Mesodermal cell (in vitro differentiated cells): ENCODE measurements around the gene TBC1D4.

Experiments used
- H3K27ac ChIP-seq: 2 replicates; pipeline ENCODE4 v1.7.0; 2013; ENCODE audit warnings: mild to moderate bottlenecking, low read depth, low read length, moderate library complexity; ENCODE audit not compliant: severe bottlenecking
- H3K36me3 ChIP-seq: 2 replicates; pipeline ENCODE4 v1.7.1; 2013; ENCODE audit warnings: mild to moderate bottlenecking, low read length, moderate library complexity; ENCODE audit not compliant: control insufficient read depth, insufficient read depth
- H3K4me1 ChIP-seq: one replicate; pipeline ENCODE4 v1.7.1; 2013; ENCODE audit warnings: mild to moderate bottlenecking, low read length; ENCODE audit not compliant: insufficient read depth, control insufficient read depth, poor library complexity, severe bottlenecking
- H3K4me3 ChIP-seq: 2 replicates; pipeline ENCODE4 v1.7.0; 2013; ENCODE audit warnings: low read length, control low read depth, mild to moderate bottlenecking; ENCODE audit not compliant: insufficient read depth, poor library complexity, severe bottlenecking; ENCODE audit errors: extremely low read depth
- H3K9me3 ChIP-seq: 2 replicates; pipeline ENCODE4 v1.7.1; 2013; ENCODE audit warnings: mild to moderate bottlenecking, low read length, moderate library complexity; ENCODE audit not compliant: control insufficient read depth
- WGBS, 2 experiments: methylation state at CpG; one replicate each; pipeline ENCODE4 v1.1.5; 2013; ENCODE audit warnings: missing lambda C conversion rate in 2 of 2; ENCODE audit not compliant: insufficient coverage in 2 of 2; 5-methylcytosine and 5-hydroxymethylcytosine counted together

The TBC1D4 gene

GRCh38 chr13:75468602-75469001 lies 13.4 kb downstream of the TBC1D4 start:
- Histone ChIP-seq H3K36me3 (no peaks in the 10 kb centered on the region), H3K27ac (no peak overlapping the region), H3K9me3 (peaks cover 18% of the 10 kb centered on the region), H3K4me1 (no peaks in the 10 kb centered on the region), H3K4me3 (no peak overlapping the region)
- 80 to 88% methylated on average over 2 to 4 of the region's 5 CpGs for WGBS, 2 experiments

DNA sequence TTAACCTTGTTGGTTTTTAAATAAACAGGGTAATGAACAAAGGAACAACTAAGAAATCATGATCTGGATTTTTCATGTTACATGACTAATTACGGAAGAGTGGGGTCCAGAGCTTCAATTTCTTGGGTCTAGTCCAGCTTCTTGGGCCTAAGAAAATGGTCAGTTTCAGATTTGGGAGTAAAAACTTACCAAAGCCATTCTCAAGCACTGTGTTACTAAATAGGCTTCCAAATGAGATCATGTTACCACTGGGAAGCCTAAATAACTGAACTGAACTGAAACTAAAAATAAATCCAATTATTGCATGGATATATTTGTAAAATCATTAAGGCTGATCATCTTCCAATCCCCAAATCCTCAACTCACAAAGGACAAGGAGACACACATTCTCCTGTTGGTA lies 13.9 kb downstream of the TBC1D4 start:
- Histone ChIP-seq H3K27ac (no peak overlapping the region), H3K4me3 (no peak overlapping the region), H3K4me1 (no peaks in the 10 kb centered on the region), H3K9me3 (peaks cover 18% of the 10 kb centered on the region), H3K36me3 (no peaks in the 10 kb centered on the region)
- 100% methylated on average over 1 of the region's 1 CpG for WGBS, 2 experiments

DNA sequence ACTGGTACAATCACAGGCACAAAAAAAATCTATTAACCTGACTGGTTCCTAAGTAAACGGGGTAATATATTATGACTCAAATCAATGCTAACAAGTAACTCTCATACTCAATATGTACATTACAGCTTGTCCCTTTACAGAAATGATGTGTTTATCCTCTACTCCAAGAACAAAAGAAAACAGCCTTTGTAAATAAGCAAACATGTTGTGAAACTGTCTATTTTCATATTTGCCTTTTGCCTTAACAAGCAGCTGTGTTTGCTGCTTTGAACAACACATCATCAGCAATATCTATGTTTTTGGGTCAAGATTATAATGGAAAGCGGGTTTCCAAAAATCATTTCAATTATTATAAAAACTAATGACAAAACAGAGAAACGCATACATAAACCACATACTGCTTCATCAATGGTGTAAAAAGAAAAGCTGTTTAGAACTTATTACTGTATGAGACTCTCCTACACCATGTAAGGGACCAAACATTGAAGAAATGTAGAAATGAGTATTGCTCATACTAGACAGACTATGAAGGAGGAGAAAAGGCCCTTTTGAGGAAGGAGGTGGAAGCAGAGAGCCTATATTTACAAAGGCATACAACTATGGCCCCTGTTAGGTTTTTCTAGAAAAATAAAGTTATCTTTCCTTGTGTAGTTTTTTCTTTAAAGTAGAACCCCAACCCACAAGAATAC lies 14.8 kb downstream of the TBC1D4 start:
- no peaks in the 10 kb centered on the region for H3K4me1 ChIP-seq
- WGBS, 2 experiments: 86% methylated on average over 1 of the region's 3 CpGs; no CpG with 5 or more reads in 1 of the 2 experiments
- no peak overlapping the region for H3K4me3 ChIP-seq
- peaks cover 18% of the 10 kb centered on the region for H3K9me3 ChIP-seq
- no peak overlapping the region for H3K27ac ChIP-seq
- no peaks in the 10 kb centered on the region for H3K36me3 ChIP-seq

DNA sequence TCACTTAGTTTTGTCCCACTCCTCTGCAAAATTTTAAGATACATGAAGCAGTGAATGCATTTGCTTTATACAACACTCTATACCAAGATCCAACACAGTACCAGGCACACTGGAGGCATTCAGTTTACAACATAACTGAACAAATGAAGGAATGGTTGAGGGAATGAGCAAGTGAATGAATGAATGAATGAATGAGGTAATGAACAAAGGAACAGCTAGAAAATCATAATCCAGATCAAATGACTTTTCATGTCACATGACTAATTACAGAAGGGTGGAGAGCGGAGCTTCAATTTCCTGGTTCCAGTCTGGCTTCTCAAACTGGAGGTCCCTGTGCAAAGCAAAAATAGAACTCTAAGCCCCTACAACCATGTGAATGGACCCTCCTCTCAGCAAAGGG lies 16.7 kb downstream of the TBC1D4 start:
- no peaks in the 10 kb centered on the region for H3K4me1 ChIP-seq
- 100% methylated on average over 1 of the region's 1 CpG for WGBS, 2 experiments
- H3K27ac ChIP-seq: no peak overlapping the region
- no peaks in the 10 kb centered on the region for H3K36me3 ChIP-seq
- H3K9me3 ChIP-seq: peaks cover 18% of the 10 kb centered on the region
- H3K4me3 ChIP-seq: no peak overlapping the region

GRCh38 chr13:75461314-75461713 lies 20.7 kb downstream of the TBC1D4 start:
- Histone ChIP-seq H3K36me3 (no peaks in the 10 kb centered on the region), H3K4me1 (peaks cover 6% of the 10 kb centered on the region), H3K4me3 (no peak overlapping the region), H3K27ac (no peak overlapping the region), H3K9me3 (peaks cover 18% of the 10 kb centered on the region)

- Histone ChIP-seq H3K27ac (no peak overlapping the region), H3K4me3 (no peak overlapping the region), H3K4me1 (peaks cover 6% of the 10 kb centered on the region), H3K9me3 (peaks cover 14% of the 10 kb centered on the region), H3K36me3 (no peaks in the 10 kb centered on the region)
- 96 to 100% methylated on average over 3 to 4 of the region's 5 CpGs for WGBS, 2 experiments
Observed at GRCh38 chr13:75460644-75461043, 21.3 kb downstream of the TBC1D4 start.

GRCh38 chr13:75458696-75459422 lies 23.1 kb downstream of the TBC1D4 start:
- H3K36me3 ChIP-seq: no peaks in the 10 kb centered on the region
- no peaks in the 10 kb centered on the region for H3K9me3 ChIP-seq
- no peak overlapping the region for H3K4me3 ChIP-seq
- WGBS, 2 experiments: 52 to 62% methylated on average over 6 of the region's 6 CpGs
- H3K27ac ChIP-seq: peak overlapping the region; percentile 16
- H3K4me1 ChIP-seq: peaks cover 6% of the 10 kb centered on the region

- no peaks in the 10 kb centered on the region for H3K9me3 ChIP-seq
- H3K27ac ChIP-seq: no peak overlapping the region
- no peaks in the 10 kb centered on the region for H3K36me3 ChIP-seq
- peaks cover 6% of the 10 kb centered on the region for H3K4me1 ChIP-seq
- H3K4me3 ChIP-seq: no peak overlapping the region
Observed at GRCh38 chr13:75455962-75456361, 26.0 kb downstream of the TBC1D4 start.

DNA sequence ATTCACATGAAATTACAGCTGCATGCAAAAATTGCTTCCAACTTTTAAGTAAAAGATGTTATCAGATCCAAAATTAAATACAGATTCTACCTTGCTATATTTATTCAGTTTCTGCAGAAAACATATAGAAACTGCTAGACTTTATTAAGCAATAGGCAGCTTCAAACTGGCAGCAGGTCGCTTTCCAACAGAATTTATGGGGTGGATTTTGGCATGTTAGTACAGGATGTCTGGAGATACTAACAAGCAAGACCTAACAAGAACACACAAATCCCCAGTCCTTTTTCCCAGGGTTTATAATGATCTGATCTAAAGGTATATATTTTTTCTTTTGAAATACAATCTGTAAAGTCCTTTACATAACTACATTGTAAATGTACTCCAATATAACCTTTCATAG lies 27.5 kb downstream of the TBC1D4 start:
- Histone ChIP-seq H3K9me3 (no peaks in the 10 kb centered on the region), H3K4me1 (peaks cover 6% of the 10 kb centered on the region), H3K4me3 (no peak overlapping the region), H3K36me3 (no peaks in the 10 kb centered on the region), H3K27ac (no peak overlapping the region)
- no CpG with 5 or more reads among the region's 1 CpG for WGBS, 2 experiments

DNA sequence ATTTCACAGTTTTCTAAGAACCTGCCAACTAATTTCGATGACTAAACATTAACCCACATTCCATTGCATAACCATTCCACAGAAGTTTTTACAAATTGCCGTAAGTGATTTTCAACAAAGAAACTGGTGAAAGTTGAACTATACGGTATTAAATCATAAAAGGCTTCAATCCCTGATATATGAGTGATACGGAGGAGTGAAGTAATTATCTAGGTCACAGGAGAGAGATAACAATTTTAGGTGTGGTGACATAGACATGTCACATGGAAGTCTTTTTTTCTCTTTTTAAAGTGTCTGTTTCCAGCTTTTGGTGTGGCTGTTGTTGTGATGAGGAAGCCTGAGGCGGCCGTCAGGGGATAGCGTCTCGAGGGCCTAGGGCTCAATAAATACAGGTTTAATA lies 29.4 kb downstream of the TBC1D4 start:
- 82 to 93% methylated on average over 2 to 3 of the region's 8 CpGs for WGBS, 2 experiments
- no peaks in the 10 kb centered on the region for H3K36me3 ChIP-seq
- H3K27ac ChIP-seq: no peak overlapping the region
- no peaks in the 10 kb centered on the region for H3K9me3 ChIP-seq
- no peaks in the 10 kb centered on the region for H3K4me1 ChIP-seq
- H3K4me3 ChIP-seq: no peak overlapping the region

DNA sequence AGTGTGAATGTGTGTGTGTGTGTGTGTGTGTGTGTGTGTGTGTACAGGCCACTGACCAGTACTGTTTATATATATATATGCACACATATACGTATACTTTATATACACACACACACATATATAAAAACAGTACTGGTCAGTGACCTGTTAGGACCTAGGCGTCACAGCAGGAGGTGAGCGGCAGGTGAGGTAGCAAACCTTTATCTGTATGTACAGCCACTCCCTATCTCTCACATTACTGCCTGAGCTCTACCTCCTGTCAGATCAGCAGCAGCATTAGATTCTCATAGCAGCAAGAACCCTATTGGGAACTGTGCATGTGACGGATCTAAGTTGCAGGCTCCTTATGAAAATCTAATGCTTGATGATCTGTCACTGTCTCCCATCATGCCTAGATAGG lies 34.5 kb downstream of the TBC1D4 start:
- no peaks in the 10 kb centered on the region for H3K36me3 ChIP-seq
- no peaks in the 10 kb centered on the region for H3K9me3 ChIP-seq
- H3K4me1 ChIP-seq: no peaks in the 10 kb centered on the region
- no peak overlapping the region for H3K4me3 ChIP-seq
- H3K27ac ChIP-seq: no peak overlapping the region
- WGBS, 2 experiments: 92 to 100% methylated on average over 2 of the region's 4 CpGs
